Measurements from ENCODE around the gene OR6K2.

The OR6K2 gene

DNA sequence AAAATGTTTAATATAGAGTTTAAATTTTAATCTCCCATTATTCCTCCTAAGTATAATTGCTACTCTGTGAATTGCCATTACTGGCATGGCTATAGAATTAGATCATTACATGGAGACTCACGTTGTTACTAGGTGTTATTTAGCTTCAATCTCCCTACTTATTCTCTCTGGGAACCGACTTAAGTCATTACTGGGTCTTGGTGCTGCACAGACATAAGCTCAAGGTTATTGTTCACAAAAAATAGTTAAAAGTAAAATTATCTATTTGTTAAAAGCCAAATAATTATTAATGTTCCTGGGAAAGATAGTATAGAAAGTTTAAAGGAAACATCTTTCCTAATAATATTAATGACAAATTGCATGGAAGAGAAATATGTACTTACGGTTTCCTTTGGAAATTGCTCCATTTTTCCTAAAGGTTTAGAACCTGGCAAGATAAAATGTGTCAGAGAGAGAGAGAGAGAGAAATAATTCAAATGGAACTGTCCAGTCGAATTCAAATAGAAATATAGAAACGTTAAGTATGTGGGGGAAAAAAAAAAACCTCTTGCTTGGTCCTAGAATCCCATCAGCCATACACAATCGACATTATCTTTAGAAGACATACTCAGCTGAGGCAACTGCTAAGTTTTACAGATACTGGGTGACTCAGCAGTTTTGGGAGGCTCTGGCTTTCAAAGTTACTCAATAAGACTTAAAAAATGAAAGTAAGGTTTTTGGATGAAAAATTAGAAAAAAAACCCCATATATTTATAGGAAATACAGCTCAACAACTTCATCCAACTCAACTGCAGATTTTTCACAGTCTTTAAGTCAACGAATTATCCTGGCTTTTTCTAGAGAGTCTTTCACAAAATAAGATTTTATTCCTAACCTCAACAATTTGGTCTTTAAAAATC lies 14.1 kb downstream of the OR6K2 start, which contains the start of gene SPTA1:
Gene SPTA1, minus strand, starts transcription at position 605 of the 899 bp plus-strand sequence. Its CDS starts 198 bp downstream, at position 407.
- no peak for DNase-seq (ENCODE audit: low spot score)

DNA sequence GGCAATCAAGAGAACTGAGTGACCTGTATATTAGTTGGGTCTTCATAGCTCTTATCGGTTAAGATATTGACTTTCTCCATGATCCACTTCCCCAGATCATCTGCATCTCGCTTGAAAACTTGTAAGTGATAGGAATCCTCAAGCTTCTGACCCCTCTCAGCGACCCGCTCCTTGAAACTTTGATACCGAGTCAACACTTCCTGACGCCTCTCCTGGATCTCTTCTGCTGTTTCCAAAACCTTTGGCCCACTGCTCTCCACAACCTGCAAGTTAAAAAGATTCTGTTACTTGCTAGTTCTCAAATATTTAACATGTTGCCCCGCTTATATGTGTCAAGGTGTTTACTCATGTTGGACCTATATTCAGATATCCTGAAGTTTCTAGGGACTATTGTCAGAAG lies 15.4 kb downstream of the OR6K2 start:
- DNase-seq (ENCODE audit: low spot score): no peak

DNA sequence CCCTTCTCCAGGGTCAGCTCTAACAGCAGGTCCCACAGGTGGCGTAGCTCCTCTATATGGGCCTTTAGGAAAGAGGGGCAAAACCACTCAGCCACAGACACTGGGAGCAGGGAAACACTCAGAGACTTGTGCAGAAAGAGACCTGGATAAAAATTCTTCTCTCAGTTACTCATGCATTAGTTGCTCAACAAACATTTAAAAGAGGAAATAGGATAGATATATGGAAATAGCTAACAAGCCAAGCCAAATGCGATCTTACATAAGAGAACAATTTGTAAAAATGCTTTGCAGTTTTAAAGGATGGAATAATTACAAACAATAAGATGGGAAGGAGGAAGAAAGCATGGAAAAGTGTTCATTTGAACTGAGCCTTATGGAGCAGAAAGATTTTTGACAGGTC lies 18.8 kb downstream of the OR6K2 start:
- DNase-seq (ENCODE audit: low spot score): no peak

DNA sequence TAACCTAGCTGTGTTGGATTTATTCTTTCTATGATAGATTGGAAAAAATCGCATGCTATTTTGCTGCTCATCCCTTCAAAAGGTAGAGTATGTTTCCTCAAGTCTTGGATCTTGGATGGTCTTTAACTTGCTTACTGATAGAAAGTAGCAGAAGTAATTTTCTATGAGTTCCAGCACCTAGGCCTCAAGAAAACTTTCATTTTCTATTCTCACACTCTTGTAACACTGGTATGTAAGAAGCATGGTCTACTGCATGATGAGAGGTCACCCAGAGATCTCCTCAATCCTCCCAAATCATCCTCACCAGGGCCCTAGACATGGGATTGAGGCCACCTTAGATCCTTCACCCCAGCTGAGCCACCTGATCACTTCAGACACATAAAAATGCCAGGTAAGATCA lies 21.2 kb downstream of the OR6K2 start:
- no peak for DNase-seq (ENCODE audit: low spot score)

DNA sequence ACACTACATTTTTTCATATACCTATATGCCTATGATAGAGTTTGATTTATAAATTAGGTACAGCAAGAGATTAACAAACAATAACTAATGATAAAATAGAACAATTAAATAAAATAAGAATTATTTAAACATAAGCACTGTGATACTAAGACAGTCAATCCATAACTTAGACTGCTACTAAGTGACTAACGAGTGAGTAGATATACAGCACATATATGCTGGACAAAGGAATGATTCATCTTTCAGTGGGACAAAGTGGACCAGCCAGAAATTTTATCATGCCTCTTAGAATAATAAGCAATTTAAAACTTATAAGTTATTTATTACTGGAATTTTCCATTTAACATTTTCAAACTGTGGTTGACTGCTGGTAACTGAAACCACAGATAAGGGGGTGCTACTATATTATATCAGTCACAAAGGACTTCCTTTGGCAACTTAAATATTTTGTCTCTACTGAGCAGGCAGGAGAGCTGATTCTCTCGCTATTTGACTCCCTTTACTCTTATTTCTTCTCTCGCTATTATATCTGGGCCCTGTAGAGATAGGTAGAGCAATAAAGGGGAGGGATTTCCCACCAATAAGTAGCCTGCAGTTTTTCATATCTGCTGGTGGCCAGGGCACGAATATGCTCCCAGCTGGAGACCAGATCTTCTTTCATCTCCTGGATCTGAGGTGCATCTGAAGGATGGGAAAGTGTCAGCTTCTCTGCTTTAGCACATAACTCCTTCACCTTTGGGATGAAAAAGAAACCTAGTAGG lies 24.7 kb downstream of the OR6K2 start:
- DNase-seq (ENCODE audit: low spot score): no peak

DNA sequence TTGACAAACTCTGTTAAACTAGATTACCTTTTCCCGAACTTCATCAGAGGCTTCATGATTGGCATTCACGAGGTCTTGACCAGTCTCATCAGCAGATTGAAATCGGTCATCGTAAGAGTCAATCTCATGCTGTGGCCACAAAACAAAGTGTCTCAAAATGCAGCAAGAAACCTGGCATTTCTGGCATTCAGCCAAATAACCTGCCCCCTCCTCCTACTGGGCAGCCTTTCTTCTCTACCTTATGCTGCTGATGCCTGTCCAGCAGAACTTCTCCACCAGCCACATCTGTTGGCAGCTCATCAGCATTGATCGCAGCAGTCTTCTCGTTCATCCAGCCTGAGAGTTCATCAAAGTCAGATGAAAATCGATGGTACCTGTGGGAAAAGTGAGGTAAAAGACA lies 26.1 kb downstream of the OR6K2 start:
- DNase-seq (ENCODE audit: low spot score): no peak

DNA sequence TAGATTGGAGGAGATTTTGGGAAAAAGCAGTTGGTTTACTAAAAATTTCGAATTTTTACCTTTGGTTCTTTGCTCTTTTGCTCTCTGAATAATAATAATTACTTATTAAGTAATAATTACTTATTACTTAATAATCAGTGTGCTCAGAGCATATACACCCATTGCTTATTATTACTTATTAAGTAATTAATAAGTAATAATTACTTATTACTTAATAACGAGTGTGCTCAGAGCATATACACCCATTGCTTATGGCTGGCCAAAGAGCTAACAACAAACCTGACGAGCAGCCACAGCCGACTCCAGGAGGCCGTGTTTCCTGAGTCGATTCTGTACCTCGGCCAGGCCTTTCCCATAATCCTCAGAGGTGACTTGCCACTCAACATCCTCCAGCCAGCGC lies 34.4 kb downstream of the OR6K2 start:
- no peak for DNase-seq (ENCODE audit: low spot score)

DNA sequence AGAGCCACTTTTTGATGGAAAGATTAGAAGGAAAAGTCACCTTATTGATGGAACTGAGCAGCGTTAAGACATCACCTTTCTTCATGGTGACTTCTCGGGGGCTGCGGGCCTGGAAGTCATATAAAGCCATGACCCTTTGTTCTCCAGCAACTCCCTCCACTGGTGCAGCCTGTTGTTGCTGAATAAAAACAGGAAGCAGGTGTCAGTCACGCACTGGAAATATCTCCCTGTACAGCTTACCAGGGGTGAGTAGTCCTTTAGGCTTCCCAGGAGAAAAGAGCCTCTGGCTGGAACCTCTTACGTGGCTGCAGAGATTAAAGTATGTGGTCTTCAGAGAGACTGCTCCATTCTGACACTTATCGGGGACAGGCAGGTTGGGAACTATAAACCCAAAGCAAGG lies 45.9 kb downstream of the OR6K2 start:
- no peak for DNase-seq (ENCODE audit: low spot score)

DNA sequence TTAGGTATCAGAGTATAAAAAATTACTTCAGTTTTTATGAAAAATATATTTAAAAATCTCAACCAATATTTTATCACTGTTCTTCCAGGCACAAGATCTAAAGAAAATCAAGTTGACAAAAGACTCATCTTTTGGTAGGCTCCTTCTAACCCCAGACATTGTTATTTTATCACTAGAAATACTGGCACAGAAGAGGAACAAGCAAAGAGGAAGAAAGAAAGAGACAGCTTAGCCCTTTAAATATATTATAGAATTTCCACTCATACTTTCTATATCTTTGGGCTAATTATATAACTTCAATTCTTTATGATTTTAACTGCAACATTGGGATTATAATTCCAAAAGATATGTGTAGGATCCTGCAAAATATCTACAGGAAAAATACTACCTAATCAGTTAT lies 46.4 kb downstream of the OR6K2 start:
- no peak for DNase-seq (ENCODE audit: low spot score)

DNA sequence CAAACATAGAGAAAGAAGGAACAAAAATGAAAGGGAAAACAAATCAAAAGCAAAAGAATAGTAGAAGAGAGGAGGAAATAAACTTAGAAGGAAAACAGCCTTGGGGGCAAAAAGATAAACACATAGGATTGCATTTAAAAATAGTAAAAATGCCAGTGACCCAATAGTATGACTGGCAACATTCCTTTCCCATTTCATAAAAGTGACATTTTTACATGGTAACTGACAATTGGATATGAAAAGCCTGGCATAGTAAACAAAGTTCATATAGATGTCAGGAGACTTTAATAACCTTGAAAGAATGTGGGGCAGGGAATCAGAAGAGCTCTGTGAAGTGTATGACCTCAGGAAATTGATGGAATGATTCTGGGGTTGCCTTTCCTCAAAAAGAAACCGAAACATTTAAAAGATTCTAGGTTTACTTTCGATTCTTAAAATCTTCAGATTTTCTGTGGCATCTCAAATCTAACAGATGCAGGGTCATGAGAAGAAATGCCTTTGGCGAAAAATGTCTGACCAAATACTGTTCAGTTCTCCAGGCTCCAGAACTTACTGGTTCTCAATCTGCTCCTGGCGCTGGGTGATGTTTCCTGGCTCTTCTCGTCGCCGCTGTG lies 47.6 kb downstream of the OR6K2 start:
- no peak for DNase-seq (ENCODE audit: low spot score)

All from CD4-positive, alpha-beta T cell treated with Interleukin-6 at 100 ng/mL for 8 hours (primary cell).